ENCODE data around the gene FLT4.

- TF ChIP-seq POLR2A (IDR thresholded peaks at IDR 0.05) = no peak
- TF ChIP-seq CTCF (IDR thresholded peaks at IDR 0.05) = no peak
These were observed 6.6 kb downstream of the FLT4 start for GRCh38 chr5:180642779-180643178.

Data from right lobe of liver (tissue), 4 donors.